Measurements from ENCODE around the gene ENPEP.
"Not testable (repeated sequence)": the region's sequence is repeated elsewhere in the genome, so short reads cannot be mapped to it uniquely, and the experiment has no call there.

The ENPEP gene, protein sequence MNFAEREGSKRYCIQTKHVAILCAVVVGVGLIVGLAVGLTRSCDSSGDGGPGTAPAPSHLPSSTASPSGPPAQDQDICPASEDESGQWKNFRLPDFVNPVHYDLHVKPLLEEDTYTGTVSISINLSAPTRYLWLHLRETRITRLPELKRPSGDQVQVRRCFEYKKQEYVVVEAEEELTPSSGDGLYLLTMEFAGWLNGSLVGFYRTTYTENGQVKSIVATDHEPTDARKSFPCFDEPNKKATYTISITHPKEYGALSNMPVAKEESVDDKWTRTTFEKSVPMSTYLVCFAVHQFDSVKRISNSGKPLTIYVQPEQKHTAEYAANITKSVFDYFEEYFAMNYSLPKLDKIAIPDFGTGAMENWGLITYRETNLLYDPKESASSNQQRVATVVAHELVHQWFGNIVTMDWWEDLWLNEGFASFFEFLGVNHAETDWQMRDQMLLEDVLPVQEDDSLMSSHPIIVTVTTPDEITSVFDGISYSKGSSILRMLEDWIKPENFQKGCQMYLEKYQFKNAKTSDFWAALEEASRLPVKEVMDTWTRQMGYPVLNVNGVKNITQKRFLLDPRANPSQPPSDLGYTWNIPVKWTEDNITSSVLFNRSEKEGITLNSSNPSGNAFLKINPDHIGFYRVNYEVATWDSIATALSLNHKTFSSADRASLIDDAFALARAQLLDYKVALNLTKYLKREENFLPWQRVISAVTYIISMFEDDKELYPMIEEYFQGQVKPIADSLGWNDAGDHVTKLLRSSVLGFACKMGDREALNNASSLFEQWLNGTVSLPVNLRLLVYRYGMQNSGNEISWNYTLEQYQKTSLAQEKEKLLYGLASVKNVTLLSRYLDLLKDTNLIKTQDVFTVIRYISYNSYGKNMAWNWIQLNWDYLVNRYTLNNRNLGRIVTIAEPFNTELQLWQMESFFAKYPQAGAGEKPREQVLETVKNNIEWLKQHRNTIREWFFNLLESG

DNA sequence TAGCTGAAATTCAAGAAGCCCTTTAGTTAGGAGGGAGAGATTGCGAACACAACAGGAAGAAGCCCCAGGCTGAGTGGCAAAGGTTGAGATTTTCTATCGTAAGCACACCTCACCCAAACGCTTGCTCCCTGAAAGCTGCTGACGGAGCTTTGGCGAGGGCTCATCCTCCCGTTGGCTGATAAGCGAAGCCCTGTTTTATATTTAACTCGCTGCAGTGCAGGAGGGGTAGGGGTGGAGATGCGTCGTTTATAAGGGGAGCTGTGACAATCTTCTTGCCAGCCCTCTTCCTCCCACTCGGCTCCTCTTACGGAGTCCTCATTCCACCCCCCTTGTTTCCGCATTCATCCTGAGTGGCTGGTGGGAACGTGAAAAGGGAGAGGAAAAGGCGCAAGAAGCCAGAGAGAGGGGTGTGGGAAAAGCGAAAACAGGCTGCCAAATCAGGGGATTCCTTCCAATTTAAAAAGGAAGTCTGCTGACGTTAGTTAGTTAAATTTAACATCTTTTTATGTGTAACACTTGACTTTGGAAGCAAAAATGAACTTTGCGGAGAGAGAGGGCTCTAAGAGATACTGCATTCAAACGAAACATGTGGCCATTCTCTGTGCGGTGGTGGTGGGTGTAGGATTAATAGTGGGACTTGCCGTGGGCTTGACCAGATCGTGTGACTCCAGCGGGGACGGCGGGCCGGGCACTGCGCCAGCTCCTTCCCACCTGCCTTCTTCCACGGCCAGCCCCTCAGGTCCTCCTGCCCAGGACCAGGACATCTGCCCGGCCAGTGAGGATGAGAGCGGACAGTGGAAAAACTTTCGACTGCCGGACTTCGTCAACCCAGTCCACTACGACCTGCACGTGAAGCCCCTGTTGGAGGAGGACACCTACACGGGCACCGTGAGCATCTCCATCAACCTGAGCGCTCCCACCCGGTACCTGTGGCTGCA lies at the start of gene ENPEP:
Gene ENPEP (plus strand): TSS at position 275 of the 938 bp plus-strand sequence. CDS start 260 bp downstream, at position 535.
- no peak for DNase-seq

DNA sequence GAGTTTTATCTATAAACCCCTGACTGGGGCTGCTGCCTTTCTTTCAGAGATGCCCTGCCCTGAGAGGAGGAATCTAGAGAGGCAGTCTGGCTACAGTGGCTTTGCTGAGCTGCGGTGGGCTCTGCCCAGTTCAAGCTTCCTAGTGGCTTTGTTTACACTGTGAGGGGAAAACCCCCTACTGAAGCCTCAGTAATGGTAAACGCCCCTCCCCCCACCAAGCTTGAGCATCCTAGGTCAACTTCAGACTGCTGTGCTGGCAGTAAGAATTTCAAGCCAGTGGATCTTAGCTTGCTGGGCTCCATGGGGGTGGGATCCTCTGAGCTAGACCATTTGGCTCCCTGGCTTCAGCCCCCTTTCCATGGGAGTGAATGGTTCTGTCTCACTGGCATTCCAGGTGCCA lies 44.1 kb upstream of the ENPEP start:
- not testable (repeated sequence) for DNase-seq

DNA sequence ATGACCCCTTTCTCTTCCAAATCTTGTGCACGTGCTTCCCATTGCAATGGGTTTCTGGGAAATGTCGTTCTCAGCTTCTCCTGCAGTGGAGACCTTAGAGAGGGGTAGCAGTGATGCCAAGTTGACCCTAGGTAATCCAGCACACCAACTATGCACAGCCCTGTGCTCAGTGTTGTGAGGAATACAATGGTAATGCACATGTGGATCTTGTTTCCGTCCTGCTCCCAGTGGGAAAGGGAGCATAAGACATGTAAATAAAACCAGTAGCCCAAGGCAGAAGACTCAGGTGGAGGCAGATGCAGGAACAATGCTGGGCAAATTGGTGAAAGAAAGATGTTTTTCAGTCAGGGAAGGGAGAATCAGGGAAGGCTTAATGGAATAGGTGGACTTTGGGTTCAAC lies 38.7 kb upstream of the ENPEP start:
- not testable (repeated sequence) for DNase-seq

DNA sequence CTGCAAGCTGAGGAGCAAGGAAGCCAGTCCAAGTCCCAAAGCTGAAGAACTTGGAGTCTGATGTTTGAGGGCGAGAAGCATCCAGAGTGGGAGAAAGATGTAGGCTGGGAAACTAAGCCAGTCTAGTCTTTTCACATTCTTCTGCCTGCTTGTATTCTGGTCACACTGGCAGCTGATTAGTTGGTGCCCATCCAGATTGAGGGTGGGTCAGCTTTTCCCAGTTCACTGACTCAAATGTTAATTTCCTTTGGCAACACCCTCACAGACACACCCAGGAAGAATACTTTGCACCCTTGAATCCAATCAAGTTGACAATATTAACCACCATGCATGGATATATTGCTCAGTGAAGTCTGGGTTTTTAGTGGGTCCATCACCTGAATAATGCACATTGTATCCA lies 36.7 kb upstream of the ENPEP start:
- not testable (repeated sequence) for DNase-seq

DNA sequence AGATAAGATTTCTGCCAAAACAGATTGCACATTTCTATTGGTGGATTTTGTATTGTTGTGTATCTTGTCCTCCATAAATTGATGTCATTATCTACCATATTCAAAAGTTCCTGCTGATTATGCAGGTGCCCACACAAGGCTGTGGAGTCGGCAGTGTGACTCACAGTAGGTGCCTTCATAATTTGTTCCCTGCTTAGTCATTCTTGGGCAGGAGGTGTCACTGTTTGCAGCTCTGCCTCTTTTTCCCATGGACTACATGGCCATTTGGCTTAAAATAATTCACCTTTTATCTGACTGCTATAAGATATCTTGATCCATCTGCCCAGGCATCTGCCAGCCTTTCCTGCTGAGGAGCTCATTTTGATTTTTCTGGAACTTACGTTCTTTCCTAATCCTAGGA lies 33.6 kb upstream of the ENPEP start:
- DNase-seq, result no peak

DNA sequence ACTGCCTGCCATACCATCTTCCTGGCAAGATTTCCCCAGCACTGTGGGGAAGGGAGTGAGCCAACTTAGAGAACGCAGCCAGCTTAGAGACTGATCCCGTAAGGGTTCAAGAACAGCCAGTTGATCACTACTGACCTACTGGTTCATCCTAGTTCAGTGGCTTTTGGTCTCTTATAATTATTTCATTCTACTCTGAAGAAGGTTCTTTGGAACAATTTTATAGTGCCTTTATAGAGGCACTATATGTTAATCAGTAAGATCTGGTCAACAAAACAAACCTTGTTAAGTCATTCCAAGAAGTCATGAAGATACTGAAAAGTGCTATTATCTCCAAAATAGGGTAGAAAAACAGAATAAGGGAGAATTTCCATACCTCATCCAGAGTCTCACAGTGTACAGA lies 33.2 kb upstream of the ENPEP start:
- DNase-seq, result no peak

DNA sequence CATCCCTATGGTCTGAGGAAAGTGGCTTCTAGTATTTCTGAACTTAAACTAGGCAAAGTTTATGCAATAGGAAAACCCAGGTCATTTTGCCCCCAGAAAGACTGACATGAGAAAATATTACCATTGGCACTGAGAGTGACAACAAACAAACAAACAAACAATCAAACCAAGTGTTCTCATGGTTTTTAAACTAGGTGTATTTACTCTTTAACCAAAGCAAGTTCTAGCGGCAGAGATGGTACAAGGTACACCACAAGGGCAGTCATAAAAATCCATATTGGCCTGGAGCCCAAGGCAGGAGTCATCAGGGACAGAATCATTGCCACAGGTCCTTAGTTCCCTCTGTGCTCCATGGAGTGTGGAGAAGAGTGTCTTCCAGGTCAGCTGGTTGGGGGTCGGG lies 26.0 kb upstream of the ENPEP start:
- no peak for DNase-seq

DNA sequence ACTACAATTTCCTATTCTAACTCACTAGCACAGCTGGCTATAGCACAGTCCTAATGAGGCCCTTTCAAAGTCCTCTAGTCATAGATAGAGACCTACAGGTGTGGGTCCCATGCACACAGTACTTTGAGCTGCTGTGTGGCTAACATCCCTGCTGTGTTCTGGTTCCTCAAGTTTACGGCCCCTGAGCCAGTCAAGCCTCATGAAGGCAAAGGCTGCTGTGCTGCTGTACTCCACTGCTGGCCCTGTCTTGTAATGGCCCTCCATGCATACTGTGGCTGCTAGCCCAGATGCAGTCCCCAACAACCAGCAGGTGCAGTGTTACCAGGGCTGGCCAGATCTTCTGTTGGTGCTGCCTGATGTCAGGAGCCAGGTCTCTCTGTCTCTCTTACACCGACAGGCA lies 23.4 kb upstream of the ENPEP start:
- no peak for DNase-seq

DNA sequence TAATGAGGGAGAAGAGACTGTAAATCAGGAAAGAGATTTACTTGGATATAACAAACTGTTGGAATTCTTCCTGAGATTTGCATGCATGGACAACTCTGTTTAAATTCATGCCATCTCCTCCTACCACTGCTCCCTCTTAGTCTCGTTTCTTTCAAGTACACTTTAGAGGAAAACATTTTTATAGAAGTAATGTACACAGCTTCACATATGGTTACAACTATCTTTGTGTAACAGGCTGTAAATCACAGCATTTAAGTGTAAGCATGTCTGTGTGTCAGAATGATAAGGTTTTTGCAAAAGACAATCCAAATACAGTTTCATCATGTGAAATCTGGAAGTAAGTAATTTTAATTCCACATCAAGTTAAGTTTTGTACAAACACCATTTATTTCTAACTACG lies 21.5 kb upstream of the ENPEP start:
- no peak for DNase-seq

DNA sequence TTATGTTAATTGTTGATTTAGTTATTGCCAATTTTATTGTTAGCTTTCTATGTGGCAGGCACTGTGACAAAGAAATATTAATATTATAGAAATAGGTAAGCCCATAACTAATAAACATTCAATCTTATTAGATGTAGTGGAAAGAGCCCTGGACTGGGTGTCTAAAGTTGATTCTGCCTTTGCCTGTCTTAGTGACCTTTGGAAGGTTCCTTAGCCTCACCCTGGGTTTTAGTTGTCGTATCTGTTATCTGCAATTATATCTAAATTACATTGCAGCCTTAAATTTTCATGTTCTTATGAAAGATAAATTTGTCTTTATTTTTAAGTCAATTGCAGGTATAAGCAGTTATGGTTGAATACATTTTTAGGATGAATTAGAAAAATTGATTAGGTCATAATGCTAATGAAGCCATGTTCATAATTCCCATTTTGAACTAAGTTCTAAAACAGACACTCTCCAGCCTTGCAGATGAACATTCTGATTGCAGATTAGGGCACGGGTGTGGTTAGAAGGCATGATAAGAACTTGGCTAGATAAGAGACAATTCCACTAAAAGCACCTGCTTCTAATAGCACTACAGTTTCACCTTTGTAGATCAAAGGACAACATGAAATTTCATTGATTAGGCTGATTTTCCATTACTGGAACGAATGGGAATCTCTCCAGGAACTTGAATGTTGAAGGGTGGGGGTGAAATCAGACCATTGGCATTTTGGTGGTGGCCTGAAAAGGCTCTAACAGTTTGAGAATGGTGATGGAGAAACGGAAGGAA lies 17.3 kb upstream of the ENPEP start:
- DNase-seq, result no peak

DNA sequence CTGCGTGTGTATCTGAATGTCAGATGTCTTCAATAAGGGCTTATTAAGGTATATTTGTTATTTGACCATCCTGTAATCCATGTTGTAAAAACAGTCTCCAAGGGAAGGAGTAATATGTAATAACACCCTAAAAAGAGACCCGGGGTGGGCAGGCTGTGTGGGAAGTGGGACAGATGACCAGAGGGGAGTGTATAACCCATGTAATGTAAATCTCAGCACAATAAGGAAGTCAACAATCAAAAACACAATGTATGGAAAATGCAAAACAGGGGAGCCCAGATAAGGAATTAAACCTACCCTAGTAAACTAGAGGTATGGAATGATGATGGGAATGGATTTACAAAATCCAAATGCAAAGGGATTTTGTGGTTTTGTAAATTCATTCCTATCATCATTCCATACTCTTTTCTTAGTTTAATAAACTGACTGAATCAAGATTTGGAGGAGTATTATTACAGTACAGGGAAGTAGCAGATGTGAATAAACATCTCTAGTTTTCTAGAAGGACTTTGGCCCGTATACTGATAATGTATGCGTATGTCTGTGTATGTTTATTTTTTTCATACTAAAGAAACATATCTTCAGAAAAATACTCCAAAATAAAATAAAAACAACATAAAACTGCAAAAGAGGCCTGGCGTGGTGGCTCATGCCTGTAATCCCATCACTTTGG lies 15.7 kb upstream of the ENPEP start:
- DNase-seq, result no peak

DNA sequence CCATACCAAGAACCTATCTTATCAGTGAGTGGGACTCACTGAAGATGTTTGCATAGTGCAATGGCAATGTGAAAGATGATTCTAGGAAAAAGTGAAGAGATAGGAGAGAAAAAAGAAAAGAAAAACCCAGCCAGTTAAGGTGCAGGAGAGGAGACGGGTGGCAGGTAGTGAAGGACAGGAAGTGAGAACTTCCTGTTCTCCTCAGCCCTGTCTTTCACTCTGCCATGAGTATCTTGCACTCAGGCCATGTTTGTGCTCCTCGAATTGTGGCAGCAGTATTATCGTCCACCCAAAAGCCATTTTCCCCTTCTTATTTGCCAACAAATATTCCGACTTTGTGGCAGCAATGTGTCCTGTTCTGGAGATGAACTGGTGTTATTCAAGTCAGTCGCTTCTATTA lies 8.6 kb upstream of the ENPEP start:
- DNase-seq, result no peak

DNA sequence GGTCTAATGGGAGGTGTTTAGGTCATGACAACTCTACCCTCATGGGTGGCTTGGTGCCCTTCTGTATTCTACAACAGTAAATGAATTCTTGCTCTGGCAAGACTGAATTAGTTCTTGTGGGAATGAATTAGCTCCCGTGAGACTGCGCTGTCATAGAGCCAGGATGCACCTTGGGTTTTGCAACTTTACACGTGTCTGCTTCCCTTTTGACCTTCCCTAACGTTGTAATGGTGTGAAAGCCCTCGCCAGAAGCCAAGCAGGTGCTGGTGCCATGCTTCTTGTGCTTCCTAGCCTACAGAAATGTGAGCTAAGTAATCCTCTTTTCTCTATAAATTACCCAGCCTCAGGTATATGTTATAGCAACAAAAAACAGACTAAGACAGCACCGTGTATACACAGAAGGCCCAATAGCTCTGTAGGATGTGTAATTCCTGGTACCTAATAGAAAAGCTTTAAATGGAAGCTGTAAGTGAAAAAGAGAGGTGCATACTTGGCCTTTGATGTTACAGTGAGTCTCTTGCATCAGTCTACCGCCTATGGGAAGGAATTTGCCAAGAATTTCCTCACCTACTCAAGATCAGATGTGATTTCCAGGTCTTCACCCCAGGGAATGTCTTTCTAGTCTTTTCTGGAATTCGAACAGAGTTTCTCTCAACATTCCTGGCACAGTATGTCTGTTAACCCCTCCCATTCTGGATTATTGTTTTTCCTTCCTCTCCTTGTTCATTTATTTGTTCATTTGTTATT lies 3.2 kb upstream of the ENPEP start:
- DNase-seq, result no peak

DNA sequence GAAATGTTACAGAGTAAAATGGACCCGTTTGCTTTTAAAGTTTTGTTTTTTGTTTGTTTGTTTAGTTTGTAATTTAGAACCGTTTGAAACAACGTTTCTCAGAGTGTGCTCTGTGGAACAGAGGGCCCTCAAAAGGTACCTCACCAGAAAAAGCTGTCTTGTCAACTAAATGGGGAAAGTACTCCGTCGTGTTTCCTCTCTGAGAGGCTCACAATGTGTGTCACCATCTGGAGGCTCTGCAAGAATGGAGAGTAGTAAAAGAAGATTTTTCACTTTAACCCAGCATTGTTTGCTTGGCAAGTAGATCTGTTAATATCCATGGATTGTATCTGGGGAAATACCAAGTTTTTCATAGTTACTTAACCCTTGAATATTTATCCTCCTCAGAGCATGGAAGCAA lies 1.5 kb upstream of the ENPEP start:
- no peak for DNase-seq

DNA sequence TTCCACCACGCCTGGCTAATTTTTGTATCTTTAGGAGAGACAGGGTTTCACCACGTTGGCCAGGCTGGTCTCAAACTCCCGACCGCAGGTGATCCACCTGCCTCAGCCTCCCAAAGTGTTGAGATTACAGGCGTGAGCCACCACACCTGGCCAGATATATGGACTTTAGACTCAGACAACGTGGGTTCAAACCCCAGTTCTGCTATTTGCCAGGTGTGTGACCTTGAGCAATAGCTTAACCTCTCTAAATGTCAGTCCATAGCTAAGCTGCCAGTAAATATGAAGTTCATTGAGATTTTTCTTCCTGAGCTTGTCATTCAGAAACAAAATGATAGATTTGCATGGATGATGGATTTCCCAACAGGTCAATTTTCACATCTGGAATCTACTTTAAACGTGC lies 875 bp upstream of the ENPEP start:
- DNase-seq, result not testable (repeated sequence)

DNA sequence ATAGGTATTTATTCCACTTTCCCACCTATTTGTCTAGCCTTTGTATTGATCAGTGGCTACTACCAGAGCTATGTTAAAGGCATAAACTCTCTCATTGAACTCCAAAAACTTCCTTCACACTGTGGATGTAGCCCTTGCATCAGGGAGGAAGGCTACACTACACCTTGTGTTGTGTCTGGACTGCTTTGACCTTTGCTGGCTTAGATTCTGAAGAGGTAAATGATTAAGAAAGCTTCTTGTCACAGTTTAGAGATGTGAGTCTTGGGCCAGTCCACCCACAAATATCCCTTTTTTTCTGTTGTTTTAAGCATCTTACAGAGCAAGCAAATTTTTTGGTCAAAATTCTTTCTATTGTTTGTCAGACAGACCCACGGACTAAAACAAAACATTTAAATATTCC lies 1.9 kb downstream of the ENPEP start:
- DNase-seq, result no peak

DNA sequence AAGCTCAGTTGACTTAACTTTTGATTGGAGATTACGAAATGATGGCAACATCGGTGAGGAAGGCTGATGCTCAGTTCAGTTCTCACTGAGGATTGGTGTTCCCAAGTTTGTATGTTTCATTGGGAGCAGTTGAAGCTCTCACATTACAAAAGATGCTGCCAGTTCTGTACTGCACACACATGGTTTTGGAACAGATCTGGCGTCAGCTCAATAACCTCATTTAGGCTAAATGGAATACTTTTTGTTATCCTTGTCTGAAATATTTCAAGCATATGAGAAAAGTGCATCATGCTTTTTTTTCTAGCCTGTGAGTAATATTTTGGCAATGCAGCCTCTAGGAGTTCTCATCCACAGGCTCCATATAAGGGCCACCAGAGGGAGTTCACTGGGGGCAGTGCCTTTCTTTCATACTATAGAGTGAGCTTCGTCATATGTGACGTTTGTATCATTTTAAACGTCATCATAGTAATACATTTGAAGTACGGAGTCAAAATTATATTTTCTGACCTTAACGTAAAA lies 4.1 kb downstream of the ENPEP start:
- no peak for DNase-seq

DNA sequence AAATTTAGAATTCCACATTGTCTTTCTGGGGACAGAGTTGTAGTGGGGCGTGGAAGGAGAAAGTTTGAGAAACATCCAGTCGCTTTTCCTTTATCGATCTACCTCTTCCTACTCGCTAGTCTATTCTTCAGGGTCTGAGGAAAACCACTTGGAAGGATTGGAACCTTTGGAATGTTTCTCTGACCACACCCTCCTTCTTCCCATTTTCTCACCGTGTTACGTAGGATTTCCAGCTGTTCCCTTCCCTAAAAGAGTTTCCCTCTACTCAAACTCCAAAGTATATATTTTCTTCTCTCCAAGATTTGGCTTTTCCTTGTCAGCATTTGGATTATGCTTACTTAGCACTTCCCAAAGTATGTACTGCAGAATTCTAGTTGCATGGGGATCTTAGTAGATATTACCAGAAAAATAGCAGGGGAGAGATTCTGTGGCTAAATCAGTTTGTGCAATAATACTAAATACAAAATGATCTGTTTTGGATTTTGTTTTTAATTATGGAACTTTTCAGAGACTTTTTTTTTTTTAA lies 4.9 kb downstream of the ENPEP start:
- no peak for DNase-seq

DNA sequence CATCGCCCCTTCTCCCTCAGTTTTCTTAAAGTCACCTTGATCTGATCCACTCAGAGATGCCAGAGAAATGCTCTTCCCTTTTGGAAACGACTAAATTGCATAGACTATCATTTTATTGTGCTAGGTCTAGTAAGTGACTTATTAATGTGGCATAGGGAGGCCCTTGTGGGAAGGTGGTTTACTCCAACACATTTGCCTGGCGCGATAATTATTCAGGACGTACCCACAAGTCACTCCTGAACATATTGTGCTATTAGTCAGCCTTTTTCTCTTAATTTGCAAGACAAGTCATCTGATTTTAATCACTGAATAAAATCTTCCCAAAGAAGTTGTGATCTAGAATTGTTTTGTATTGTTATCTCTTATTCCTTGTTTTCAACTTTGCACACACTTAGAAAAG lies 7.6 kb downstream of the ENPEP start:
- no peak for DNase-seq

DNA sequence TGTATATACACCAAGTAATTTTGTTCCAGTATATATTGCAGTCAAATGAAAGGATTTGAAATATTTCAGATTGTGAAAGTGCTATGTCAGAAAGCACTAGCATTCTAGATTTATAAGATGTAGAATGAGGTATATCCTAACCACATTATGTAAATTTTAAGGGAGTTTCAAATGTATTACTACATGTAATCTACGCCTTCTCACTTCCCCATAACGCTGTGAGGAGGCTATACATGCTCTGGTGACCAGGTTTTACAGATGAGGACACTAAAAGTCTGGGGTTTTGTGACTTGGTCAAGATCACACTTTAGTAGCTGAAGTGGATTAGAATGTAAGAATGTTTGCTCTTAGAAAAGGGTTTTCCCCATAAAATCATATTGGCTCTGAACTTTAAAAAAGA lies 8.1 kb downstream of the ENPEP start:
- no peak for DNase-seq
